GM12873 (cell line): ENCODE results near the gene MTMR3.

Experiments used
- TF ChIP-seq, protein P1 (sequence below): IDR thresholded peaks from 2 replicates; pipeline ENCODE4 v1.5.1; 2012; ENCODE audit warnings: low read depth, mild to moderate bottlenecking, moderate library complexity, low read length, control low read depth; ENCODE audit not compliant: insufficient read depth; ENCODE audit errors: missing control alignments

The MTMR3 gene

DNA sequence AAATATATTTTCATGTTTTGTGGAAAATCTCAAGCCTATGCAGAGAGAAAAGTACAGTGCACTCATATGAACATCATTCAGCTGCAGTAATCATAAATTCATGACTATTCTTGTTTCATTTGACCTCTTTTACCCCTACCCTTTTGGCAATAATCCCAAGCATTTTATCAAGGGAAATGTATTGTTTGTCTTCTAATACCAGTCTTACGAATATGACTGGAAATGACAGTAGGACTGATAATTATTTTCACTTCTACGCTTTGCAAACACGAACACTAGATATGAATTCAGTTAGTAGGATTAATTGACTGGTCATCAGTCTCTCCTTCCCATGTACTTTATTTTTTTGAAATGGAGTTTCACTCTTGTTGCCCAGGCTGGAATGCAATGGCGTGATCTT is 90.3 kb downstream of the MTMR3 start:
- TF ChIP-seq, protein P1, sequence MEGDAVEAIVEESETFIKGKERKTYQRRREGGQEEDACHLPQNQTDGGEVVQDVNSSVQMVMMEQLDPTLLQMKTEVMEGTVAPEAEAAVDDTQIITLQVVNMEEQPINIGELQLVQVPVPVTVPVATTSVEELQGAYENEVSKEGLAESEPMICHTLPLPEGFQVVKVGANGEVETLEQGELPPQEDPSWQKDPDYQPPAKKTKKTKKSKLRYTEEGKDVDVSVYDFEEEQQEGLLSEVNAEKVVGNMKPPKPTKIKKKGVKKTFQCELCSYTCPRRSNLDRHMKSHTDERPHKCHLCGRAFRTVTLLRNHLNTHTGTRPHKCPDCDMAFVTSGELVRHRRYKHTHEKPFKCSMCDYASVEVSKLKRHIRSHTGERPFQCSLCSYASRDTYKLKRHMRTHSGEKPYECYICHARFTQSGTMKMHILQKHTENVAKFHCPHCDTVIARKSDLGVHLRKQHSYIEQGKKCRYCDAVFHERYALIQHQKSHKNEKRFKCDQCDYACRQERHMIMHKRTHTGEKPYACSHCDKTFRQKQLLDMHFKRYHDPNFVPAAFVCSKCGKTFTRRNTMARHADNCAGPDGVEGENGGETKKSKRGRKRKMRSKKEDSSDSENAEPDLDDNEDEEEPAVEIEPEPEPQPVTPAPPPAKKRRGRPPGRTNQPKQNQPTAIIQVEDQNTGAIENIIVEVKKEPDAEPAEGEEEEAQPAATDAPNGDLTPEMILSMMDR: no peak

DNA sequence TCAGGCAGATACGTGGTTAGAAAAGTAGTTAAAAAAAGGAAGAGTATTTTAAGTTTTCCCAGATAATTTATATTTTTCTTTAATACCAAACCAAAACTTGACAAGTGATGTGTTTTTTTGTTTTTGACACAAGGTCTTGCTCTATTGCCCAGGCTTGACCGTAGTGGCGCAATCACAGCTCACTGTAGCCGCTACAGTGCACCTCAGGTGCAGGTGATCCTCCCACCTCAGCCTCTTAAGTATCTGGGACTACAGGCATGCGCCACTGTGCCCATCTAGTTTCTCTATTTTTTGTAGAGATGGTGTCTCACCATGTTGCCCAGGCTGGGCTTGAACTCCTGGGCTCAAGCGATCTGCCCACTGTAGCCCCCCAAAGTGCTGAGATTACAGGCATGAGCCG is 92.5 kb downstream of the MTMR3 start:
- TF ChIP-seq, protein P1: no peak

DNA sequence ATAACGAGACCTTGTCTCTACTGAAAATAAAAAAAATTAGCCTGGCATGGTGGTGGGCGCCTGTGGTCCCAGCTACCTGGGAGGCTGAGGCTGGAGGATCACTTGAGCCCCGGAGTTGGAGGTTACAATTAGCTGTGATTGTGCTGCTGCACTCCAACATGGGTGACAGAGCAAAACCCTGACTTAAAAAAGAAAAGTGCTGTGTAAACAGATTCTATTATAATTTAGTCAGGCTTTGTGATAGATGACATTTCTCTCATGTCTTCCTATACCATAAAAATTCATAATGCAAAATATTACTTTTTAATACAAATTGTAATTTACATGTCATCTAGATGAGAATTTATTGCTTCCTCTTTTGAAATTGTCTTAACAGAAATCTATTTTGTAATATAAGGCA is 94.1 kb downstream of the MTMR3 start:
- TF ChIP-seq, protein P1: no peak

DNA sequence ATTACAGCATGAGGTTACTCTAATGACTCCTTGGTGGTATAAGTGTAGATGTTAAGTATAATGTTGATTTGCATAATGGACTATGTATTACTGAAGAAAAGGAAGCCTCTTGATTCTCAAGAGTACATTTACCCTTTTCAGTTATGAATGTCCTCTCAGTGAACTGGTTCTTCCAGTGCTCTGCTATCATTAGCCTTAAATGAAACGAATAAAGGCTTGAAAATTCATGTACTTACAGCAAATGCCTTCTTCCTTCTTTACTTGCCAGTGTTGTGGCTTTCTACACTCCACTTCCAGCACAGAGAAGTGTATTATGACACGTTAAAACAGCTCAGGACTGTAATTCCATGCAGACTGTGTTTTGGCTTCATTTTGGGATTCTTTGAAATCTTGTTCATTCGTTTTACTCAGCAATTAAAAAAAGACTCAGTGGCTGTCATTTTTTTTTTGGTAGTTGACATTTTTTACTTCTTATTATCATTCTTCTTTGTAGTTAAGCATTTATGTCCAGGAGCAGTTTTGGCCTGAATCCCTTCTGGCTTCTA is 96.9 kb downstream of the MTMR3 start:
- TF ChIP-seq, protein P1: no peak

DNA sequence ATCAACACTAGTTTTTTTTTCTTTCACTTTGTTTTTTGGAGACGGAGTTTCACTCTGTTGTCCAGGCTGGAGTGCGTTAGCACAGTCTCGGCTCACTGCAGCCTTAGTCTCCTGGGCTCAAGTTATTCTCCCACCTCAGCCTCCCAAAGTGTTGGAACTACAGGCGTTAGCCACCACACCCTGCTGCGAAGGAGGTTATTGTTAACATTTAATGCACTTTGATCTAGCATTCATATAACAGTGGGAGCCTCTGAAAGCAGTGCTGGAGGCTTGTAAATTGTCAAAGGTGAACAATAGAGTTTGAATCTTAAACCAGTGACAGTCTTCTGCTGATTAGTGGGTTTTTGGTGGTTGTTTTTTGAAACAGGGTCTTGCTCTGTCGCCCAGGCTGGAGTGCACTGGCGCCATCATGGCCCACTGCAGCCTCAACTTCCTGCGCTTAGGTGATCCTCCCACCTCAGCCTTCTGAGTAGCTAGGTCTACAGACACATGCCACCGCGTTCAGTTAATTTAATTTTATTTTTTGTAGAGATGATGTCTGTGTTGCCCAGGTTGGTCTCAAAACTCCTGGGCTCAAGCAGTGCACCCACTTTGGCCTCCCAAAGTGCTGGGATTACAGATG is 100.4 kb downstream of the MTMR3 start:
- TF ChIP-seq, protein P1: no peak

DNA sequence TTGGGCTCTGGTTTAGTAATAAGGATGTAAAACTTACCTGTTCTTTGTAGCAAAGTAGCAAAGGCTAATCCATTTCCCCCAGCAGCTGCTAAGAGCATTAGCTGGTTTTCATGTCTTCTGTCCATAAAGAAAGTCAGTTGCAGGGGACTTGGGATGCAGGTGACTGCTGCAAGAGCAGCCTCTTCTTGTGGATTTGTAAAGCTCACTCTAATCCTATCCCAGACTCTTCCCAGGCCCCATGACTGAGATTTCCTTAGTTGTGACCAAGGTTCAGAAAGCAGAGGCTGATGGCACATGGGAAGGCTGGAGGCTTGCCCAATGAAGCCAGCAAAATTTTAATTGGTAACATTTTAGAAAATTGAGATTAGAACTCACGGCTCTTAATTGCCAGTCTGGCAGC is 102.9 kb downstream of the MTMR3 start:
- TF ChIP-seq, protein P1: no peak

DNA sequence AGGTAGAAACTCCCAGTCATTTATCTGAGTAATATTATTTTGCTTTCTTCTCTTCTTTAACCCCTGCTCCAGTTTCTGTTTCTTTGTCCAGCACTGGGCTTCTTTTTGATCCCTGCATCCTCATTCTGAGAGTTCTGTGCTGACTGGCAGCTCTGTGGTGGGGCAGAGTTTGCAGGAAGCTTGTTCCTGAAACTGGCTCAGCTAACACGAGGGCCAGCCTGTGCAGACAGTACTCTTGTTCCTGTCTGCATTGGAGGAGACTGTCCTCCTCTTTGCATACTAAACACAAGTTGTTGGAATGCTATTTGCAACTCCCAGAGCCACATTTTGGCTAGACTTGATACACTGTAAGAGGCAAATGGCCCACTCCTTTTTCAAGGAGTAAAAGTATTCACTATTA is 104.2 kb downstream of the MTMR3 start:
- TF ChIP-seq, protein P1: no peak
